Measurements from ENCODE around the gene PIPOX.

GRCh38 chr17:29010129-29010528, 32.8 kb upstream of the PIPOX start:
- no peak for TF ChIP-seq EZH2phosphoT487 (IDR thresholded peaks at IDR 0.05; ENCODE audit: borderline replicate concordance, low read length)
- TF ChIP-seq, protein P1, sequence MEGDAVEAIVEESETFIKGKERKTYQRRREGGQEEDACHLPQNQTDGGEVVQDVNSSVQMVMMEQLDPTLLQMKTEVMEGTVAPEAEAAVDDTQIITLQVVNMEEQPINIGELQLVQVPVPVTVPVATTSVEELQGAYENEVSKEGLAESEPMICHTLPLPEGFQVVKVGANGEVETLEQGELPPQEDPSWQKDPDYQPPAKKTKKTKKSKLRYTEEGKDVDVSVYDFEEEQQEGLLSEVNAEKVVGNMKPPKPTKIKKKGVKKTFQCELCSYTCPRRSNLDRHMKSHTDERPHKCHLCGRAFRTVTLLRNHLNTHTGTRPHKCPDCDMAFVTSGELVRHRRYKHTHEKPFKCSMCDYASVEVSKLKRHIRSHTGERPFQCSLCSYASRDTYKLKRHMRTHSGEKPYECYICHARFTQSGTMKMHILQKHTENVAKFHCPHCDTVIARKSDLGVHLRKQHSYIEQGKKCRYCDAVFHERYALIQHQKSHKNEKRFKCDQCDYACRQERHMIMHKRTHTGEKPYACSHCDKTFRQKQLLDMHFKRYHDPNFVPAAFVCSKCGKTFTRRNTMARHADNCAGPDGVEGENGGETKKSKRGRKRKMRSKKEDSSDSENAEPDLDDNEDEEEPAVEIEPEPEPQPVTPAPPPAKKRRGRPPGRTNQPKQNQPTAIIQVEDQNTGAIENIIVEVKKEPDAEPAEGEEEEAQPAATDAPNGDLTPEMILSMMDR (IDR thresholded peaks at IDR 0.05; ENCODE audit: low read depth, low read length, poor library complexity, severe bottlenecking), result no peak

Data from DOHH2 (cell line).